Loucy (cell line): ENCODE measurements around the gene ALPL.

Source experiments
- H2AFZ ChIP-seq: fragments of 200-600 bp; sonication (generic); 2 replicates; pipeline ENCODE4 v1.6.0; 2016; ENCODE audit warnings: antibody characterized with exemption, mild to moderate bottlenecking, low read length, moderate library complexity
- H3F3A ChIP-seq: fragments of 200-600 bp; 2 replicates; pipeline ENCODE4 v1.6.0; 2016; ENCODE audit warnings: antibody characterized with exemption, low read depth, mild to moderate bottlenecking
- H3K27me3 ChIP-seq: fragments of 200-600 bp; sonication (generic); 2 replicates; pipeline ENCODE4 v1.6.1; 2014; ENCODE audit warnings: low read length, mild to moderate bottlenecking; ENCODE audit not compliant: insufficient read depth, poor library complexity, severe bottlenecking
- H3K36me3 ChIP-seq: fragments of 200-600 bp; sonication (generic); 2 replicates; pipeline ENCODE4 v1.6.1; 2016; ENCODE audit warnings: low read length; ENCODE audit not compliant: insufficient read depth
- H3K4me1 ChIP-seq: fragments of 200-600 bp; sonication (generic); 2 replicates; pipeline ENCODE4 v1.5.1; 2014; ENCODE audit warnings: low read length, mild to moderate bottlenecking; ENCODE audit not compliant: insufficient read depth, poor library complexity, severe bottlenecking
- H3K4me2 ChIP-seq: fragments of 200-600 bp; sonication (generic); 2 replicates; pipeline ENCODE4 v1.6.0; 2014; ENCODE audit warnings: antibody characterized with exemption, low read length, low read depth, mild to moderate bottlenecking; ENCODE audit not compliant: poor library complexity, severe bottlenecking
- H3K4me3 ChIP-seq: fragments of 200-600 bp; sonication (generic); 2 replicates; pipeline ENCODE4 v1.5.1; 2014; ENCODE audit warnings: low read length, mild to moderate bottlenecking, mixed read lengths; ENCODE audit not compliant: poor library complexity, severe bottlenecking
- H3K79me2 ChIP-seq: fragments of 200-600 bp; sonication (generic); 2 replicates; pipeline ENCODE4 v1.6.1; 2014; ENCODE audit warnings: low read length; ENCODE audit not compliant: insufficient read depth
- H3K9ac ChIP-seq: fragments of 200-600 bp; sonication (generic); 2 replicates; pipeline ENCODE4 v1.6.0; 2014; ENCODE audit warnings: mild to moderate bottlenecking, low read depth, low read length, moderate library complexity; ENCODE audit not compliant: poor library complexity, severe bottlenecking
- H3K9me2 ChIP-seq: fragments of 200-600 bp; sonication (generic); replicated peaks from 2 replicates; pipeline ENCODE4 v1.6.1; 2016; ENCODE audit warnings: low read depth, low read length, mixed read lengths
- H3K9me3 ChIP-seq: fragments of 200-600 bp; sonication (generic); 2 replicates; pipeline ENCODE4 v1.6.1; 2014; ENCODE audit warnings: mild to moderate bottlenecking, antibody characterized with exemption, low read length, low read depth; ENCODE audit not compliant: insufficient read depth
- H4K20me1 ChIP-seq: fragments of 200-600 bp; sonication (generic); 2 replicates; pipeline ENCODE4 v1.6.0; 2014; ENCODE audit warnings: antibody characterized with exemption, low read length, mild to moderate bottlenecking; ENCODE audit not compliant: insufficient read depth, poor library complexity, severe bottlenecking
- EZH2phosphoT487 ChIP-seq: fragments of 200-600 bp; IDR thresholded peaks from 2 replicates; pipeline ENCODE4 v1.6.1; 2018; ENCODE audit warnings: antibody characterized with exemption, mild to moderate bottlenecking, moderate library complexity, borderline replicate concordance
- TF ChIP-seq, protein P1 (sequence below): fragments of 200-600 bp; sonication (generic); conservative IDR thresholded peaks from 2 replicates; pipeline ENCODE4 v1.5.1; 2014; ENCODE audit warnings: mild to moderate bottlenecking, antibody characterized with exemption, low read length

ALPL gene

DNA sequence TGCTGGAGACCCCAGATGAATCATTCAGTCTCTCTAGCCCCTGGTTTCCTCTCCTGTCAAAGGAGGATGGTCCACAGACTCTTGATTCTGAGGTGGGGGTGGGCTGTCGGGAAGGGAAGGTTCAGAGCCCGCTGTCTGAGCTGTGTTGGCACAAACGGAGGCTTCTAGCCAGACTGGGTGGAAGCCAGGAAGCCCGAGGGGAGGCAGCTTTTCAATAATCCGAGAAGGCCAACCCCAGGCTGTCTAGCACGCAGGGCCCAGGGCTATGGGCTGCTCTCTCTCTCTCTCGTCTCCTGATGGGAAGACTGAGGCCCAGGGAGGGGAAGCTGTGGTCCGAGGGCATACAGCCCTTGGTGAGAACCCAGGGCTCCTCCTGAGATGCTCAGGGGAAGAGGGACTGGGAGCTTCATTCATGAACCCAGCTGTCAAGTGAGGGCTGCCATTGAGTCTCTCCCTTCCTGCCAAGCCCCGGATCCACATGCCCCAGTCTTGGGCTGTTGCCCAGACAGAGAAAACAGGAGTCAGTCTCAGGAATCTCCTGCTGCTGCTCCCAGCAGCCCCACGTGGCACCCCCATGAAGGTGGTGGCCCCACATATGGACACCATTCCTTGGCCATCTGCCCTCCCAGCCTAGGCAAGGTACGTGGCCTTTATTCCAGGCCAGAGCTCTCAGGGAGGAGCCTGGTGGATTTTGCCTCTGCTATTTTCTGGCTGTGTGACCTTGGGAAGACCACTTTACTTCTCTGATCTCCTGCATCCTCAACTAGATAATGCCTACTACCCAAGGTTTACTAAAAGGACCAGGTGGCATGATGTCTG, 115.6 kb downstream of the ALPL start:
- H4K20me1 ChIP-seq: no peaks in the 10 kb centered on the region
- no peak overlapping the region for H3K9ac ChIP-seq
- no peaks in the 10 kb centered on the region for H3F3A ChIP-seq
- no peaks in the 10 kb centered on the region for H3K9me2 ChIP-seq
- no peaks in the 10 kb centered on the region for H3K4me1 ChIP-seq
- H3K4me3 ChIP-seq: no peak overlapping the region
- H3K36me3 ChIP-seq: no peaks in the 10 kb centered on the region
- H3K9me3 ChIP-seq: no peaks in the 10 kb centered on the region
- H3K4me2 ChIP-seq: no peak overlapping the region
- H3K79me2 ChIP-seq: no peaks in the 10 kb centered on the region
- no peaks in the 10 kb centered on the region for H3K27me3 ChIP-seq
- TF ChIP-seq, protein P1, sequence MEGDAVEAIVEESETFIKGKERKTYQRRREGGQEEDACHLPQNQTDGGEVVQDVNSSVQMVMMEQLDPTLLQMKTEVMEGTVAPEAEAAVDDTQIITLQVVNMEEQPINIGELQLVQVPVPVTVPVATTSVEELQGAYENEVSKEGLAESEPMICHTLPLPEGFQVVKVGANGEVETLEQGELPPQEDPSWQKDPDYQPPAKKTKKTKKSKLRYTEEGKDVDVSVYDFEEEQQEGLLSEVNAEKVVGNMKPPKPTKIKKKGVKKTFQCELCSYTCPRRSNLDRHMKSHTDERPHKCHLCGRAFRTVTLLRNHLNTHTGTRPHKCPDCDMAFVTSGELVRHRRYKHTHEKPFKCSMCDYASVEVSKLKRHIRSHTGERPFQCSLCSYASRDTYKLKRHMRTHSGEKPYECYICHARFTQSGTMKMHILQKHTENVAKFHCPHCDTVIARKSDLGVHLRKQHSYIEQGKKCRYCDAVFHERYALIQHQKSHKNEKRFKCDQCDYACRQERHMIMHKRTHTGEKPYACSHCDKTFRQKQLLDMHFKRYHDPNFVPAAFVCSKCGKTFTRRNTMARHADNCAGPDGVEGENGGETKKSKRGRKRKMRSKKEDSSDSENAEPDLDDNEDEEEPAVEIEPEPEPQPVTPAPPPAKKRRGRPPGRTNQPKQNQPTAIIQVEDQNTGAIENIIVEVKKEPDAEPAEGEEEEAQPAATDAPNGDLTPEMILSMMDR: no peak
- no peak overlapping the region for H2AFZ ChIP-seq

DNA sequence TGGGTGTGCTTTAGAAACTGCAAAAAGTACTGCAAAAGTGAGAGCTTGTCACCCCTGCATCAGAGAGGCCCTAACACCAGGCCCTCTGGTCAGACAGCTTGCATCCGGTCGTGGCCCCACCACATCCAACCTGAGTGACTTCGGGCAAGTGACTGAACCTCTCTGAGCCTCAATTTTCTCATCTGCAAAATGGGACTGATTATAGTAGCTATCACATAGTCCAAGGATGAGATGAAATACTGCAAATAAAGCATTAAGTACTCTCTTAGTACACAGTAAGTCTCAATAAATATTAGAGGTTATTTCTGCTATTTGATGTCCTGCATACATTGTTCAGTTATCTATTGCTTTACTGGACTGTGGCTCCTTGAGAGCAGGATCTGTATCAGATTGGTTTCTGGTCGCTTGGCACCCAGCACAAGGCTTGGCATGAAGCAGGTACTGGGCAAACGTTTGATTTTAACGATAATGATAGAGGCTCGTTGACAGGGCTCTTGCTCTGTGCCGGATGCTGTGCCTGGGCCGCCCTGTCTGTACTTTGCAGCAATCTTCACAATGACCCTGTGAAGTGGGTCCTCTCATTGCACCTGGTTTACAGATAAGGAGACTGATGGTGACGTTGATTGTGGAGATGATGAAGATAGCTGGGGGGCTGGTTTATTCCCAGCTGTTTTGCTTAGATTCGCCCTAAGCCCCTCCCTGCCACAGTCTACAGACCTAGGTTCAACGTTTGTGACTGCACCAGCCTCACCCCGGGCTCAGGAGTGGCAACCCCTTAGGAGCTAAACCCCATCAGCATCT, 116.4 kb downstream of the ALPL start:
- H3K4me2 ChIP-seq: no peak overlapping the region
- no peaks in the 10 kb centered on the region for H3K36me3 ChIP-seq
- no peaks in the 10 kb centered on the region for H3K27me3 ChIP-seq
- no peaks in the 10 kb centered on the region for H3K4me1 ChIP-seq
- no peak overlapping the region for H2AFZ ChIP-seq
- no peaks in the 10 kb centered on the region for H3K9me3 ChIP-seq
- TF ChIP-seq, protein P1: no peak
- TF ChIP-seq EZH2phosphoT487: no peak
- H3K9ac ChIP-seq: no peak overlapping the region
- H3K4me3 ChIP-seq: no peak overlapping the region
- H3K79me2 ChIP-seq: no peaks in the 10 kb centered on the region
- H4K20me1 ChIP-seq: no peaks in the 10 kb centered on the region
- H3K9me2 ChIP-seq: no peaks in the 10 kb centered on the region
- H3F3A ChIP-seq: no peaks in the 10 kb centered on the region

DNA sequence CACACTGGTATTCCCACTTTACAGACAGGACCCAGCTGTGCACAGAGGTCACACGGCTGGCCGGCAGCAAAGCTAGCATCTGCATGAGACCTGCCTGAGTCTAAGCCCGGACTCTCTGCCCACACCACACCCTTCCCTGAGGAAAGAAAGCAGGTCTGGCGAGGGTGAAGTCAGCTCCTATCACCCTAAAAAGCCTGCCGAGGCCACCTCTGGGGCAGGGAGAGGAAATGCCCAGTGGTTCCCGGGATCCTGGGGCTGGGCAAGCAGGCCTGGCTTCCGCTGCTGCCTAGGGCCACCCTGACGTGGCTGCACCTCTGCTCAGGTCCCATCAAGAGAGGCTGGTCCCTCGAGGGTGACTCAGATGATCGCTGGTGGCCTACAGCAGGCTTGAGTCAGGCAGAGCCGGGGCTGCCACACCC, 117.7 kb downstream of the ALPL start:
- Histone ChIP-seq H3K36me3 (no peaks in the 10 kb centered on the region), H4K20me1 (no peaks in the 10 kb centered on the region), H2AFZ (no peak overlapping the region), H3K27me3 (no peaks in the 10 kb centered on the region), H3K4me1 (no peaks in the 10 kb centered on the region), H3K4me3 (no peak overlapping the region), H3K79me2 (no peaks in the 10 kb centered on the region), H3K9ac (no peak overlapping the region), H3K4me2 (no peak overlapping the region), H3F3A (no peaks in the 10 kb centered on the region), H3K9me3 (no peaks in the 10 kb centered on the region), H3K9me2 (no peaks in the 10 kb centered on the region)
- TF ChIP-seq, protein P1: no peak
- no peak for TF ChIP-seq EZH2phosphoT487
